IMR-90 (cell line): ENCODE results near the gene TUBGCP2. TPM values are rescaled to one million over a fixed set of nuclear protein-coding genes. Genes with fewer than 3 reads are reported as not detected.

Source experiments
- ATAC-seq: fragments of 200-7000 bp; cut with Tn5 transposase; 2 replicates; pipeline ENCODE4 v1.9.1; 2020; ENCODE audit warnings: low read depth, mild to moderate bottlenecking, moderate library complexity
- BruUV-seq: library from RNA; stranded (reverse); fragments of 400-500 nt; replicated peaks from 2 replicates; lab custom pipeline; 2021; lab: Mats Ljungman, UMichigan
- CTCF ChIA-PET: fragments of 300-600 bp; formaldehyde crosslinking; extraction: SDS; loops from one replicate; lab custom pipeline; 2021; ENCODE audit warnings: antibody characterized with exemption; lab: Yijun Ruan, JAX
- POLR2A ChIA-PET: fragments of 300-600 bp; sonication (Branson Sonifier 250); formaldehyde crosslinking; loops from one replicate; lab custom pipeline; 2022; ENCODE audit warnings: antibody characterized with exemption; ENCODE audit not compliant: unreplicated experiment; lab: Charles Lee
- DNase-seq: peaks from one replicate; pipeline ENCODE4 v3.0.0; 2013
- H2AFZ ChIP-seq: replicated peaks from 2 replicates; pipeline ENCODE3; 2013; ENCODE audit warnings: low read length, mild to moderate bottlenecking; ENCODE audit not compliant: poor library complexity
- H2AK5ac ChIP-seq: 2 replicates; pipeline ENCODE4 v1.6.1; 2013; ENCODE audit warnings: low read depth, low read length, inconsistent platforms
- H2AK9ac ChIP-seq: replicated peaks from 2 replicates; pipeline ENCODE3; 2013; ENCODE audit warnings: mild to moderate bottlenecking, low read depth, low read length, moderate library complexity; ENCODE audit not compliant: poor library complexity
- H2BK120ac ChIP-seq: 2 replicates; pipeline ENCODE4 v1.6.1; 2013; ENCODE audit warnings: low read depth, low read length, inconsistent platforms
- H2BK15ac ChIP-seq: 3 replicates; pipeline ENCODE4 v1.6.1; 2013; ENCODE audit warnings: low read depth, low read length, inconsistent platforms
- H2BK20ac ChIP-seq: 2 replicates; pipeline ENCODE4 v1.6.1; 2013; ENCODE audit warnings: low read depth, mild to moderate bottlenecking, inconsistent platforms, low read length, moderate library complexity
- H2BK5ac ChIP-seq: 2 replicates; pipeline ENCODE4 v1.6.1; 2013; ENCODE audit warnings: mild to moderate bottlenecking, low read depth, low read length, inconsistent platforms; ENCODE audit not compliant: poor library complexity, severe bottlenecking
- H3K14ac ChIP-seq: replicated peaks from 2 replicates; pipeline ENCODE4 v1.6.1; 2013; ENCODE audit warnings: low read depth, low read length, inconsistent platforms
- H3K18ac ChIP-seq: 2 replicates; pipeline ENCODE4 v1.6.1; 2013; ENCODE audit warnings: low read depth, low read length, control low read depth
- H3K23ac ChIP-seq: 2 replicates; pipeline ENCODE4 v1.6.1; 2013; ENCODE audit warnings: low read depth, low read length, inconsistent platforms
- H3K27ac ChIP-seq: 2 replicates; pipeline ENCODE4 v1.5.1; 2013; ENCODE audit warnings: mild to moderate bottlenecking, control low read depth, low read length; ENCODE audit not compliant: insufficient read depth
- H3K27me3 ChIP-seq: 2 replicates; pipeline ENCODE4 v1.6.1; 2013; ENCODE audit warnings: low read length; ENCODE audit not compliant: control insufficient read depth, insufficient read depth
- H3K36me3 ChIP-seq: 2 replicates; pipeline ENCODE4 v1.6.1; 2013; ENCODE audit warnings: low read length, mixed read lengths; ENCODE audit not compliant: control insufficient read depth, insufficient read depth
- H3K4ac ChIP-seq: 2 replicates; pipeline ENCODE4 v1.6.1; 2013; ENCODE audit warnings: low read depth, low read length, inconsistent platforms
- H3K4me1 ChIP-seq: 2 replicates; pipeline ENCODE4 v1.6.1; 2013; ENCODE audit warnings: low read length, mixed read lengths; ENCODE audit not compliant: control insufficient read depth, insufficient read depth
- H3K4me2 ChIP-seq: 2 replicates; pipeline ENCODE4 v1.6.1; 2013; ENCODE audit warnings: low read depth, mild to moderate bottlenecking, control low read depth, low read length, moderate library complexity
- H3K4me3 ChIP-seq: 2 replicates; pipeline ENCODE4 v1.5.1; 2013; ENCODE audit warnings: low read depth, mild to moderate bottlenecking, control low read depth, low read length, moderate library complexity; ENCODE audit not compliant: insufficient read depth
- H3K56ac ChIP-seq: 2 replicates; pipeline ENCODE4 v1.6.1; 2013; ENCODE audit warnings: low read length, inconsistent platforms; ENCODE audit not compliant: insufficient read depth; ENCODE audit errors: extremely low read depth
- H3K79me1 ChIP-seq, 2 experiments: 2 replicates each; pipeline ENCODE4 v1.6.1; 2013; ENCODE audit warnings: low read length in 2 of 2, inconsistent platforms in 1 of 2, low read depth in 1 of 2
- H3K9ac ChIP-seq: 2 replicates; pipeline ENCODE4 v1.6.1; 2013; ENCODE audit warnings: low read depth, low read length, control low read depth
- H3K9me1 ChIP-seq: 2 replicates; pipeline ENCODE4 v1.6.1; 2013; ENCODE audit warnings: low read length, inconsistent platforms; ENCODE audit not compliant: insufficient read depth
- H3K9me3 ChIP-seq: 2 replicates; pipeline ENCODE4 v1.6.1; 2013; ENCODE audit warnings: low read length; ENCODE audit not compliant: control insufficient read depth, insufficient read depth
- H4K20me1 ChIP-seq: 2 replicates; pipeline ENCODE4 v1.6.1; 2013; ENCODE audit warnings: low read length, inconsistent platforms; ENCODE audit not compliant: insufficient read depth
- H4K5ac ChIP-seq: 2 replicates; pipeline ENCODE4 v1.6.1; 2013; ENCODE audit warnings: mild to moderate bottlenecking, low read depth, low read length, control low read depth
- H4K8ac ChIP-seq, 2 experiments: 2 replicates each; pipeline ENCODE4 v1.6.1; 2013; ENCODE audit warnings: low read depth in 2 of 2, low read length in 2 of 2, control low read depth in 1 of 2, inconsistent platforms in 1 of 2
- H4K91ac ChIP-seq: 2 replicates; pipeline ENCODE4 v1.6.1; 2013; ENCODE audit warnings: low read depth, low read length, inconsistent platforms; ENCODE audit not compliant: insufficient read depth
- CHD1 ChIP-seq: IDR thresholded peaks from 2 replicates; pipeline ENCODE4 v1.6.1; 2012; ENCODE audit warnings: low read depth, low read length, improper control_type of control experiment
- MAFK ChIP-seq: IDR thresholded peaks from 2 replicates; pipeline ENCODE4 v1.6.1; 2012; ENCODE audit warnings: low read depth, low read length, improper control_type of control experiment
- MAZ ChIP-seq: IDR thresholded peaks from 2 replicates; pipeline ENCODE4 v1.6.1; 2012; ENCODE audit warnings: low read depth, mild to moderate bottlenecking, low read length, improper control_type of control experiment, moderate library complexity, borderline replicate concordance
- WGBS, 2 experiments: methylation state at CpG; one replicate each; pipeline versions ENCODE4 v1.1.5 to v1.1.7; 2013; ENCODE audit warnings: missing lambda C conversion rate in 2 of 2; ENCODE audit not compliant: insufficient read length in 1 of 2; ENCODE audit errors: extremely low coverage in 2 of 2; 5-methylcytosine and 5-hydroxymethylcytosine counted together
- dilution Hi-C: fragments of 300-500 bp; cut with HindIII; formaldehyde crosslinking; loops from one replicate; pipeline ENCODE4 v1.14.3; 2018; ENCODE audit warnings: low sequenced_read_pairs; ENCODE audit not compliant: unreplicated experiment
- in situ Hi-C: fragments of 300-500 bp; cut with MboI; formaldehyde crosslinking; loops from 3 replicates; pipeline ENCODE4 v1.14.3; 2019; ENCODE audit warnings: low sequenced_read_pairs, inconsistent platforms, mixed read lengths
- intact Hi-C: fragments of 100-400 bp; cut with micrococcal nuclease; formaldehyde crosslinking; loops from 2 replicates; pipeline ENCODE4 v1.10.0; 2022
- polyA plus RNA-seq, 3 experiments: library from polyadenylated mRNA; depleted of rRNA; stranded (reverse); fragments of >200 nt; gene quantifications; 2 replicates each; pipeline ENCODE4 v1.2.3, GENCODE V29; 2012; ENCODE audit warnings: low replicate concordance in 1 of 3
- total RNA-seq: library from RNA; depleted of rRNA; stranded (reverse); fragments of >200 nt; gene quantifications from 2 replicates; pipeline ENCODE4 v1.2.3, GENCODE V29; 2012

The TUBGCP2 gene
- total and polyA plus RNA-seq, 2 of the 4 experiments (the other 2 are of a cell fraction): 48.1 to 72.6 TPM

GRCh38 chr10:133325440-133326222 lies 17.0 kb upstream of the TUBGCP2 start:
- Histone ChIP-seq H2AK9ac (peak overlapping the region; percentile 72), H2BK20ac (no peak overlapping the region), H4K91ac (no peak overlapping the region), H3K27ac (no peak overlapping the region), H3K56ac (no peak overlapping the region), H3K4ac (no peak overlapping the region), H3K79me1 (no peaks in the 10 kb centered on the region), H2BK120ac (no peak overlapping the region), H2AK5ac (no peak overlapping the region), H2AFZ (peak overlapping the region; percentile 86), H4K8ac (0 out of 4 replicates have a peak overlapping the region, but pooled peaks of 1 of the 2 experiments have one; percentile 25), H2BK5ac (no peak overlapping the region), H3K4me2 (peak overlapping the region; percentile 50; the same call in 1 of the 2 replicates), H3K9me3 (no peaks in the 10 kb centered on the region), H3K27me3 (peaks cover 16% of the 10 kb centered on the region), H3K9ac (peak overlapping the region; percentile 40; the same call in 1 of the 2 replicates), H3K4me3 (peak overlapping the region; percentile 48), H3K9me1 (0 out of 2 replicates have a peak, but pooled peaks cover 6% of the 10 kb centered on the region), H3K14ac (no peak overlapping the region), H3K23ac (no peak overlapping the region), H3K4me1 (peaks cover 18% of the 10 kb centered on the region), H4K5ac (no peak overlapping the region), H3K18ac (no peak overlapping the region), H2BK15ac (no peak overlapping the region), H4K20me1 (0 out of 2 replicates have a peak, but pooled peaks cover 3% of the 10 kb centered on the region), H3K36me3 (no peaks in the 10 kb centered on the region)
- POLR2A ChIA-PET: no interaction called here
- intact Hi-C loops (loop anchor here (10.0 kb wide), 2 partner anchors 49 to 199 kb away; partner anchors contain the start of genes CYP2E1, ECHS1 and PAOX), dilution Hi-C loops (no loop called here), in situ Hi-C loops (loop anchor here (10.0 kb wide), 1 partner anchor 169 kb away; no protein-coding TSS in a partner anchor)
- no TSS peak for BruUV-seq
- WGBS, 2 experiments: 7% methylated on average over 47 of the region's 91 CpGs; no CpG with 5 or more reads in 1 of the 2 experiments
- TF ChIP-seq MAFK (no peak), CHD1 (no peak), MAZ (0 out of 2 replicates have a peak, but pooled peaks have one; percentile 59)
- CTCF ChIA-PET: no interaction called here
- no peak for DNase-seq
- ATAC-seq: peak; percentile 7; the same call in 1 of the 2 replicates
